B cell (primary cell): Measurements from ENCODE around the gene TAX1BP3.

Experiments used
- CTCF ChIP-seq: fragments of 200-600 bp; IDR thresholded peaks from one replicate; pipeline ENCODE4 v1.8.0; 2022; ENCODE audit warnings: antibody characterized with exemption, mild to moderate bottlenecking
- EZH2 ChIP-seq: IDR thresholded peaks from 2 replicates; pipeline ENCODE4 v1.6.1; 2012; ENCODE audit warnings: borderline replicate concordance, low read depth, mild to moderate bottlenecking, moderate library complexity, low read length; ENCODE audit not compliant: insufficient read depth, poor library complexity, severe bottlenecking

- TF ChIP-seq CTCF (no peak), EZH2 (no peak)
Measured at GRCh38 chr17:3695723-3696411, 27.5 kb upstream of the TAX1BP3 start, which contains the start of gene P2RX5.
